Measurements from ENCODE around the gene CD3G.

CD3G gene

DNA sequence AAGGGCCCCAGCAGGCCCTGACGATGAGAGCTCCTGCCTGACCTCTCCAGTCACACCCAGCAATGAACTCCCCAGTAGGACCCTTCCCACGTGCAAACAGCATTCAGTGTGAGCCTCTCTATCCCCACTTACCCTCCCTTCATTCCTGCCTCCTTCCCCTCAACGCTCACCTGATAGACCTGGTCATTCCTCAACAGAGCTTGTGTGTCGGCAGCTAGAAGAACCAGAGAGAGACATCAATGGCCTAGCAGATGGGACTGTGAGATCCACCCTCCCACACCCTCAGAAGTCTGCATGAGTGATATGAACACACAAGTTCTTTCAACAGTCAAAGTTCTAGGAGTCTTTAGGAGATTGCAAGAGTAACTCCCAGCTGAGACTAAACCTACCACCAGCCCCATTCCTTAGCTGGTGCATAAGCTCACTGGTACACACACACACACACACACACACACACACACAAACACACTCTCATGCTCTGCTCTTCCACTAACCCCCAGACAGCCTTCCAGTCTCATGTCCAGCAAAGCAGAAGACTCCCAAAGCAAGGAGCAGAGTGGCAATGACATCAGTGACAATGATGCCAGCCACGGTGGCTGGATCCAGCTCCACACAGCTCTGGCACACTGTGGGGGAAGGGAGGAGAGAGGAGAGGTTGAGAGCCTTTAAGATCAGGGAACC, 4.7 kb upstream of the CD3G start:
- no peak for TF ChIP-seq CTCF (IDR thresholded peaks at IDR 0.05; ENCODE audit: insufficient read depth, low read depth, low read length, missing control alignments)
- no peak for DNase-seq (ENCODE audit: low read depth)
- no peak overlapping the region for H3K4me3 ChIP-seq (ENCODE audit: low read depth, low read length)

DNA sequence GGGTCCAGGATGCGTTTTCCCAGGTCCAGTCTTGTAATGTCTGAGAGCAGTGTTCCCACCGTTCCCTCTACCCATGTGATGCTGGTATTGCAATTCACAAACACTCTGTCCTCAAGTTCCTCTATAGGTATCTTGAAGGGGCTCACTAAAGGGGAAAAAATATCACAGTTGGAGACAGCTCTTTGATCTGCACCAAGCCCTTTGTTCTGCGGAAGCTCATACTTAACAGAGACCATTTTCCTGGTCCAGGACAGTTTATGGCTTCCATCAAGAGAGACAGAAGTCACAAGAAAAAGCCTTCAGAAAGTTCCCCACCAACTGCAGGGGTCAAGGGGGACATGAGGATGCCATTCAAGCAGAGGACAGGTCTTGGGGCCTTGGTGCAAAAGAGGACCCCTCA, 3.7 kb upstream of the CD3G start:
- DNase-seq (ENCODE audit: low read depth) = no peak
- H3K4me3 ChIP-seq (ENCODE audit: low read depth, low read length) = no peak overlapping the region
- TF ChIP-seq CTCF (IDR thresholded peaks at IDR 0.05; ENCODE audit: insufficient read depth, low read depth, low read length, missing control alignments) = no peak

GRCh38 chr11:118341261-118341660, 2.9 kb upstream of the CD3G start:
- H3K4me3 ChIP-seq (ENCODE audit: low read depth, low read length) = no peak overlapping the region
- no peak for DNase-seq (ENCODE audit: low read depth)
- no peak for TF ChIP-seq CTCF (IDR thresholded peaks at IDR 0.05; ENCODE audit: insufficient read depth, low read depth, low read length, missing control alignments)

GRCh38 chr11:118341815-118342489, 2.2 kb upstream of the CD3G start:
- no peak for TF ChIP-seq CTCF (IDR thresholded peaks at IDR 0.05; ENCODE audit: insufficient read depth, low read depth, low read length, missing control alignments)
- H3K4me3 ChIP-seq (ENCODE audit: low read depth, low read length) = no peak overlapping the region
- no peak for DNase-seq (ENCODE audit: low read depth)

- H3K4me3 ChIP-seq (ENCODE audit: low read depth, low read length) = no peak within 1 kb of the TSS
- DNase-seq (ENCODE audit: low read depth) = no peak
- TF ChIP-seq CTCF (IDR thresholded peaks at IDR 0.05; ENCODE audit: insufficient read depth, low read depth, low read length, missing control alignments) = no peak
These were observed 1.5 kb upstream of the CD3G start, which contains the start of gene CD3D for GRCh38 chr11:118342503-118343161. Gene CD3D, minus strand, starts transcription at chr11:118342705. Its CDS starts 98 bp downstream, at chr11:118342607.

GRCh38 chr11:118343248-118343647, 896 bp upstream of the CD3G start:
- no peak overlapping the region for H3K4me3 ChIP-seq (ENCODE audit: low read depth, low read length)
- TF ChIP-seq CTCF (IDR thresholded peaks at IDR 0.05; ENCODE audit: insufficient read depth, low read depth, low read length, missing control alignments) = no peak
- DNase-seq (ENCODE audit: low read depth) = peak; percentile 38

Data from GM12865 (cell line).